GM08714 (cell line): ENCODE measurements around the gene SLIT1.
"Not testable (repeated sequence)": the region's sequence is repeated elsewhere in the genome, so short reads cannot be mapped to it uniquely, and the experiment has no call there.

Experiments
- H3K4me3 ChIP-seq: fragments of 200-500 bp; sonication (Bioruptor generic); 2 replicates; pipeline ENCODE4 v1.5.1; 2014; ENCODE audit warnings: mild to moderate bottlenecking, low read length, inconsistent platforms
- ZNF274 ChIP-seq: IDR thresholded peaks from 2 replicates; pipeline ENCODE4 v1.6.1; 2012; ENCODE audit warnings: mild to moderate bottlenecking, low read depth, low read length

Gene SLIT1

DNA sequence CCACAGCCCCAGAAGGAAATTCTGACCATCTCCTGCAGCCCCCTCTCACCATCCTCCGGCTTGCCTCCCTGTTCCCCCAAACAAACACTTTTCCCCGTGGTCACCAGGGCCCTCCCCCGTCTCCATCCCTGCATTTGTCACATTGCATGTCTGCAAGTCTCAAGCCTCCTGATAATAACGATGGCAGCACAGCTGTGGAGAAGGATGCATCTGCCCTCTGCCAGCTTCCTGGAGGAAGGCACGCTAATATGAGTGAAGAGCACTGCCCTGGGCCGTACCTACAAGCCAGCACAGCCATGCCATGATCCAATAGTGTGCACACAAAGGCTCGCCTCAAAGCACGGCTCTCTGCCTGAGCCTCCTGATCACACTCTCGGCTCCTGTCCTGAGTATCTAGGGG lies 98.5 kb downstream of the SLIT1 start:
- H3K4me3 ChIP-seq, result no peak overlapping the region
- TF ChIP-seq ZNF274, result no peak

DNA sequence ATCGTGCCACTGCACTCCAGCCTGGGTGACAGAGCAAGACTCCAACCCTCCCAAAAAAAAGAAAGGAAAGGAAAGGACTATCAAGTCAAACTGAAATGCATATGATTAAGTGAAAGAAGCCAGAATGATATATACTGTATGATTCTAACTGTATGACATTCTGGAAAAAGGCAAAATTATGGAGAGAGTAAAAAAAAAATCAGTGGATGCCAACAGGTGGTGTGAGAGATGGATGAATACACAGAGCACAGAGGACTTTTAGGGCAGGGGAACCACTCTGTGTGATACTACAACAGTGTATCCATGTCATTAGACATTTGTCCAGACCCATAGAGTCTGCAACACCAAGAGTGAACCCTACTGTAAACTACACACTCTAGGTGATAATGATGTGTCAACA lies 99.2 kb downstream of the SLIT1 start:
- H3K4me3 ChIP-seq, result no peak overlapping the region
- TF ChIP-seq ZNF274, result no peak

DNA sequence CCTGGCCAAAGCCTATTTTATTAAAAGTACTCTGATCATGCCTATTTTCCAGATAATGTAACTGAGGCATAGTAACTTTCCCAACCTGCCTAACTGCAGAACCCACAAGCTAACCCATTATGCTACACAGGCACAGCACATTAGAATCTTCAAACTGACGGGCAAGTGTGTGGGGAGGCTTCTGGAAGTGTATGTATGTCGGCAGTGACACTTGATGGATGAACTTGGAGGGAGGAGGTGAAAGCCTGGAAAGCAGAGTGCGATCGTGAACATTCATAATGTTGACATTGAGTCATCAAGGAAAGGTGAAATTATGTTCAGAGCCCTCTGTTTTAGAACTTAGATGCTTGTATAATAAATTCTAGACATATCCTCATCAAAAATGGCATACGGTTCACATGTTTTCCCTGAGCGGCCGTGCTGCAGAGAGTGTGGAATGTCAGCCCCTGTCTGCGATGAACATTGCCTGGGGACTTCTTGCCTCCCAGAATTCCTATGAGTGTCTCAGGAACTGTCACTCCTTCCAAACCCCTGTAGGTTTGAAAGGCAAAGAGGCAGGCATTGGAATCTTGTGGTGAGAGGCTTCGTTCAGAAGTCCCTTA lies 102.4 kb downstream of the SLIT1 start:
- no peak overlapping the region for H3K4me3 ChIP-seq
- TF ChIP-seq ZNF274, result no peak

DNA sequence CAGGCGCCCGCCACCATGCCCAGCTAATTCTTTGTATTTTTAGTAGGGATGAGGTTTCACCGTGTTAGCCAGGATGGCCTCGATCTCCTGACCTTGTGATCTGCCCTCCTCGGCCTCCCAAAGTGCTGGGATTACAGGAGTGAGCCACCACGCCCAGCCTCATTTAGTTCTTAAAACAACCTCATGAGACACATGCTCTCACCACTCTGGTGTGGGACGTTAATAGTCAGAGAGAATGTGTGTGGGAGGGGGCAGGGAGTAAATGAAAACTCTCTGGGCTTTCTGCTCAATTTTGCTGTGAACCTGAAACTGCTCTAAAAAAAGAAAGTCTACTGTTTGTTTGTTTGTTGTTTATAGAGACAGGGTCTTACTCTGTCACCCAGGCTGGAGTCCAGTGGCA lies 103.2 kb downstream of the SLIT1 start:
- not testable (repeated sequence) for H3K4me3 ChIP-seq

GRCh38 chr10:97081621-97082235 lies 104.0 kb downstream of the SLIT1 start:
- TF ChIP-seq ZNF274, result no peak
- no peak overlapping the region for H3K4me3 ChIP-seq

DNA sequence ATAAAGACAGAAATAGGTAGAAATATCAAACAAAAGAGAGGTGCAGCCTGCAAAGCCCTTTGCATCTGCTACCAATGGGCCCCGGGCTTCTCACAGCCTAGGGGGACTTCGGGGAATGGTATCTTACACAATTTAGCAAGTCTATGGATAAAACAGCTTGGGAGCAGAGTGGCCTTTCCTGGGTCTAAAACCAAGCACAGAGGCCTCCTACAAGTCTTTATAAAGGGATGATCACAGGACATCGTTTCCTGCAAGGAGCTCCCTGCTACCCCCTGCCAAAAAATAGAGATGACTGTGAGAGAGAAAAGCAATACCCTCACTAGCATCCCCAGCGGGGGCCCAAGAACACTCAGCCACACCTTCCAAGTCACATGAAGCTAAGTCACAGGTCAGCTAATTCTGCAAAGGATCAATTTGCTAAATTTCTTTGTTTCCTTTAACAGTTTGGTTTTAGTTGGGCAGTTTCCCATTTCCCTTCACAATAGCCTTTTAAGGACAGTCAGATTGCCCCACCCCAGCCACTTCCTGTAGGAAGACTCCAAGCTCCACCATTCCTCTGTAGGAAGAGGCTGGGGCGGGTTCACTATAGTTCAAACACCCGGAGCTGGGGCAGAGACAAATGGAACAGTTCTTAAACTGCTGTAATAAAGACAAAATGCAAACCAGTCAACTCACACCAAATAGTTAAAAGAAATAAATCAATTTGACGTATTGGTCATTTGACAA lies 105.5 kb downstream of the SLIT1 start:
- no peak for TF ChIP-seq ZNF274
- H3K4me3 ChIP-seq, result no peak overlapping the region

DNA sequence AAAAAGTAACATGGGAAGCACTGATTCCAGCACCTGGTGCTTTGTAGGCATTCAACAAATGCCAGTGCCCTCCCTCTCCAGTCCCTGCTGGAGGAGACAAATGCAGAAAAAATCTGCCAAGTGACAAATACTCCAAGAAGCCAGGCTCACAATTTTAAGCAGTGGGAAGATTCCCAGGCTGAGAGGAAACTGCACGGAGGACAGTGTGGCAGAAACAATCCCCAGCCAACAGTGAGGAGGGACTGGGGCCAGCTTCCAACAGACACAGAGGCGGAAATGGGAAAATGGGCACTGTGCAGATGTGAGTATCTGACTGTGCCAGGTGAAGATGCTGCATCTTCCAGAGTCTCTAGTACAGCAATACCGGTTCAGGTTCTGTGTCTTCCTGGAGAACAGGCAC lies 106.3 kb downstream of the SLIT1 start:
- no peak for TF ChIP-seq ZNF274
- no peak overlapping the region for H3K4me3 ChIP-seq

GRCh38 chr10:97078938-97079445 lies 106.8 kb downstream of the SLIT1 start:
- TF ChIP-seq ZNF274, result no peak

GRCh38 chr10:97078261-97078937 lies 107.4 kb downstream of the SLIT1 start:
- no peak overlapping the region for H3K4me3 ChIP-seq
- no peak for TF ChIP-seq ZNF274

More at GRCh38 chr10:97078938-97079445, 106.8 kb downstream of the SLIT1 start:
- no peak overlapping the region for H3K4me3 ChIP-seq

DNA sequence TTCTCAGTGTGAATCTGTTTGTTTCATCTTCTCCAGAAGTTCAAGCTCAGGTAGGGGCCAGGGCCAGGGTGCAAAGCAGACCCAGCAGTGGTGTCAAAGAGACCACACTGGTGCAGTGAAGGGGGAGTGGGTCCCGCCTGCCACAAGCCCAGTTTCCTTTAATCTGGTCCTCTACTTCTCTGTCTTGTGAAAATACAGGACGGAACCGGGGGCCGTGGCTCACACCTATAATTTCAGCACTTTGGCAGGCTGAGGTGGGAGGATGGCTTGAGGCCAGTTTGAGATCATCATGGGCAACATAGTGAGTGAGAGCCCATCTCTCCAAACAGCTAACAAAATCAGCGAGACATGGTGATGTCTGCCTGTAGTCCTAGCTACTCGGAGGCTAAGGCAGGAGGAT lies 109.0 kb downstream of the SLIT1 start:
- no peak overlapping the region for H3K4me3 ChIP-seq
- no peak for TF ChIP-seq ZNF274

DNA sequence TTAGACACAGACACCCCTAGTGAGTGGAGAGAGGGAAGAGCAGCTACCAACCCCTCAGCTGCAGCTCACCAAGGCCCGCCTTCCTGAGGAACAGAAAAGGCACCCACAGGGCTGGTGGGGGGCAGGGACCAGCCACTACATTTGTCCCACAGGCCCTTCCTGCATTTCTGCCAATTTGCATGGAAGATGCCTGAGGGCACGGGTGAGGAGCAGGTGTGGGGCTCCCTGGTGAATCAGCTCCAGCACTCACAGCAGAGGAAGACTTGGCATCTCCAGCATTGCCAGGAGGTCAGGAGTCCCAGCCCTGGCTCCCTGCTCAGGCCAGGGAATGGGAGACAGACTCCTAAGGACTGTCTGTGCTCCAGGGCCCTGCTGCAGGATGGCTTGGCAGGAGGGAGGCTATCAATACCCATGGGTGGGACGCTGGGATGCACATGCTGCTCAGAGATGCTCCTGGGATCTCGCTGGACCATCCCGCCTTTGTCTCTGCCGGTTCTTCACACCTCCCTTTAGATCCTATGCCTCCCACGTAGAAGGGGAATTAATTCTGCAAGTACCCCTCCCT lies 109.7 kb downstream of the SLIT1 start:
- no peak overlapping the region for H3K4me3 ChIP-seq
- TF ChIP-seq ZNF274, result no peak

DNA sequence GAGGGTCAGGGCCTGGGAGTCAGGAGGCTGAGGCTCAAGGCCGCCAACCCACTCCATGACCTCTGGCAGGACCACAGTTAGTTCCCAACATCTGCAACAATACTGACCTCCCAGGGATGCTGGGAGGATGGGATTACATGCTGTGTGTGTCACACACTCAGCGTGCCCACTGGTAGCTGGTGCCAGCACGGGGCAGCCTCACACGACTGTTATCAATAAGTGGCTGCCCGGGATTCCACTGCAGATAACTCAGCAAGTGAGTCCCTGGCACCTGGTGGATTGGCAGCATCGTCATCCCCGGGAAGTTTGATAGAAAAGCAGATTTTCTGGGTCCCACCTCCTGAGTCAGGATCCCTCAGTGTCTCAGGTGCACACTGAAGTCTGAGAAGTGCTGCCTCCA lies 110.3 kb downstream of the SLIT1 start:
- TF ChIP-seq ZNF274, result no peak
- H3K4me3 ChIP-seq, result no peak overlapping the region

GRCh38 chr10:97074256-97075145 lies 111.3 kb downstream of the SLIT1 start:
- no peak overlapping the region for H3K4me3 ChIP-seq
- no peak for TF ChIP-seq ZNF274
